ENCODE results near the gene ESPNL.
A peak's percentile ranks its signal among the peaks of the same experiment; 100 is the strongest.

Gene ESPNL

DNA sequence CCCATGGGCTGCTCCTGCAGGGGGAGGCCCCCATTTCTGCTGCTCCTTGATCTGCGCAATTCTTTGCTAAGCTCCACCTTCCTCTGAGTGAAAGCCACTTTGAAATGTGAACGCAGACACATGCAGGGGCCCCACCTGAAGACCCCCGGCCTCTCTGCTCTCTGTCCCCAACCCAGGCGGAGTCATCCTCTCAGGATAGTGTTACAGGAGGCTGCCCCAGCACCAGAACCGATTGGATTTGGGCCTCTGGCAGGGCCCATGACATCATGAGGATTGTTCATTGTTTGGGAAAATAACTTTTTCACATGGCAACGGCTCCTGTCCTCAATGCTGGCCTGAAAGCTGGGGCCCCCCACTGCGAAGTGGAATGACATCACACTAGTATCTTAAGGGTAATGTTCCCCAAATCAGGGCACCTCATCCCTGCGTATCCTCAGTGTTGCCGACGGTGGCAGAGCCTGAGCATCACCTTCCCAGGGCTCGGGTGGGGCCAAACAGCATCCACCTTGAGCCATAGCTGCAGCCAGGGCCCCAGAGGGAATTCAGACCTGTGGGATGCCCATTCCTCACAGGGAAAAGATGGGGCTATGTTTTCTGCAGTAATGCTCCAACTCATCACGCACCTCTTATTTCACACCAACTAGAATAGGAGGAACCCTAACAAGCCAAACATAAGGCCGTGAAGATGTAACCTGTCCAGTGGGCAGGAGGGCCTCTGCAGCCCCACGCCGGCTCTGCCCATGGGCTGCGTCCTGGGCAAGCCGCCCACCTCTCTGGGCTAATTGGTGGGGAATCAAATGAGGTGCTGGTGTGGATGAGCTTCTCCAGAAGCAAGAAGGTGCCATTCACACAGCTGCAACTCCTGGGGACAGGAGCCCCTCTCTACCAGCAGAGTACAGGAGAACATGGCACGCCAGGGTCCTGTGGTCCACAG is 55.9 kb downstream of the ESPNL start:
- H3K27ac ChIP-seq: peak overlapping the region; percentile 17; the same call in 1 of the 2 replicates
- TF ChIP-seq, protein P1, sequence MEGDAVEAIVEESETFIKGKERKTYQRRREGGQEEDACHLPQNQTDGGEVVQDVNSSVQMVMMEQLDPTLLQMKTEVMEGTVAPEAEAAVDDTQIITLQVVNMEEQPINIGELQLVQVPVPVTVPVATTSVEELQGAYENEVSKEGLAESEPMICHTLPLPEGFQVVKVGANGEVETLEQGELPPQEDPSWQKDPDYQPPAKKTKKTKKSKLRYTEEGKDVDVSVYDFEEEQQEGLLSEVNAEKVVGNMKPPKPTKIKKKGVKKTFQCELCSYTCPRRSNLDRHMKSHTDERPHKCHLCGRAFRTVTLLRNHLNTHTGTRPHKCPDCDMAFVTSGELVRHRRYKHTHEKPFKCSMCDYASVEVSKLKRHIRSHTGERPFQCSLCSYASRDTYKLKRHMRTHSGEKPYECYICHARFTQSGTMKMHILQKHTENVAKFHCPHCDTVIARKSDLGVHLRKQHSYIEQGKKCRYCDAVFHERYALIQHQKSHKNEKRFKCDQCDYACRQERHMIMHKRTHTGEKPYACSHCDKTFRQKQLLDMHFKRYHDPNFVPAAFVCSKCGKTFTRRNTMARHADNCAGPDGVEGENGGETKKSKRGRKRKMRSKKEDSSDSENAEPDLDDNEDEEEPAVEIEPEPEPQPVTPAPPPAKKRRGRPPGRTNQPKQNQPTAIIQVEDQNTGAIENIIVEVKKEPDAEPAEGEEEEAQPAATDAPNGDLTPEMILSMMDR (IDR thresholded peaks at IDR 0.05; ENCODE audit: low read depth, low read length): no peak
- peaks cover 2% of the 10 kb centered on the region for H3K9me3 ChIP-seq (ENCODE audit: severe bottlenecking)
- H3K4me3 ChIP-seq (ENCODE audit: low read depth, low read length): no peak overlapping the region
- DNase-seq: no peak
- H3K36me3 ChIP-seq: no peaks in the 10 kb centered on the region
- no peaks in the 10 kb centered on the region for H3K27me3 ChIP-seq (ENCODE audit: insufficient read depth, low read depth, severe bottlenecking)

DNA sequence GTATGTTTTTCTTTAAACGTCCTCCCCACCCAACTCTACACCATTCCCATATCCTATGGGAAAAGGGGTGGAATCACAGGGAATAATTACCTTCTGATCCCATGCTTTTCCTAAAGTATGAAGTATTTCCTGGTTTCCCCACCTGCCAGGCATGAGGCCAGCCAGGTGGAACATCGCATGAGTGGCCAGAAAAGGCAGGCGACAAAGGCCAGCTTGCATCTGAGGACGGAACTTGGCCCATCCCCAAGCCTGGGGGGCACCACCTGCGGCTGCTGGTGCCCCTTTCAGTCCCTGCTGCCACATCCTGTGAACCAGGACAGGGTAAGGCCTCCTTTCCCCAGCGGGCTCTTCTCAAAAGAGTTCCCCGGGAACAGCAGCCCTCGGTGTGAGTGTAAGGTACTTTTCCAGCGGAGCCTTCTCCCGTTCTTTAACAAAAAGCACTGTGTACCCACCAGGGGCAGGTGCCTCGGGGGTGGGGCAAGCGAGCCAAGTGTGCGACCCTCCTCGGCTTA is 57.4 kb downstream of the ESPNL start:
- DNase-seq: no peak
- Histone ChIP-seq H3K27ac (no peak overlapping the region), H3K9me3 (ENCODE audit: severe bottlenecking) (peaks cover 2% of the 10 kb centered on the region), H3K27me3 (ENCODE audit: insufficient read depth, low read depth, severe bottlenecking) (no peaks in the 10 kb centered on the region), H3K36me3 (no peaks in the 10 kb centered on the region), H3K4me3 (ENCODE audit: low read depth, low read length) (no peak overlapping the region)
- TF ChIP-seq, protein P1 (IDR thresholded peaks at IDR 0.05; ENCODE audit: low read depth, low read length): no peak

DNA sequence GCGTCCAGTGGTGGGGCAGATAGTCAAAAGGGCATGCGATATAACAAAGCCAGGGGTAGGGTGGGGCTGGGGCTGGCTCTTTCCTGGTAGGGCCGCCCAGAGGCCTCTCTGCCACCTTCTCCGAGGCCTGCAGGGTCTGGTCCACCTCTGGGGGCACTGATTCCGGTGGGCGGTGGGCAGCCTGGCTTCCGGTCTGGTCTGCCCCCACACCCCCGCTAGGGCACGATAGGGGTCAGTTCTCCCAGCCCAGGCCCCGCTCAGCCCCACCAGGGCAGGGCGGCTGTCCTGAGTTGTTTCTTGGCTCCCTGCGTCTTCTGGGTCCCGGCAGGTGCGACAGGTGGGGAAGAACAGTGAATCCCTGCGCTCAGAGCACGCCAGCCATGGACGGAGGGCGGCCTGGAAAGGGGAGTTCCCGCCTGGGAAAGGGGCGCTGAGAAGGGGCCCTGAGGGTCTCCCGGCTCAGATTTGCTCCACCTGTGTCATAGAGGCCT is 57.9 kb downstream of the ESPNL start:
- Histone ChIP-seq H3K27me3 (ENCODE audit: insufficient read depth, low read depth, severe bottlenecking) (no peaks in the 10 kb centered on the region), H3K27ac (no peak overlapping the region), H3K36me3 (no peaks in the 10 kb centered on the region), H3K4me3 (ENCODE audit: low read depth, low read length) (no peak overlapping the region), H3K9me3 (ENCODE audit: severe bottlenecking) (peaks cover 2% of the 10 kb centered on the region)
- TF ChIP-seq, protein P1 (IDR thresholded peaks at IDR 0.05; ENCODE audit: low read depth, low read length): no peak
- DNase-seq: no peak

DNA sequence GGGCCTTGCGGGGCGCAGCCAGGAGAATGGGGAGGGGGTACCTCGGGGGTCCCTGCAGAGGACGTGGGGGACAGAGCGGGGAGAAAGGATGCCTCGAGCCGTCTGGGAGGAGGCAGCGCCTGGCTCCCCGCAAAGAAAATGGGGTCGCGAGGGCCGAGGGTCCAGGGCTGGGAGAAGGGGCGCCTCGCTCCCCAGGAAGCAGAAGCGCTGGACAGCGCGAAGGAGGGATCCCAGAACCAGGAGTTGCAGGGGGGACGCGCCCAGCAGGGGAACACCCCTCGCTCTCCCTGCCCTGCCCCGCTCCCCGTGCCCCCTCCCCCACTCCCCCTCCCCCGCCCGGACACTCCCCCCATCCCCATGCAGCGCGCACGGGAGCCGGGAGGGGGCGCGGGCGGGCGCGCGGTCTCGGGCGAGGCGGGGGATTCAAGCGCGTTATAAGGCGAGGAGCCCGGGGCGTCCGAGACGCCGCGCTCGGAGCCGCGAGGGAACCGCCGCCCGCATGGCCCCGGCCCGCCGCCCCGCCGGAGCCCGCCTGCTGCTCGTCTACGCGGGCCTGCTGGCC is 58.5 kb downstream of the ESPNL start, which contains the start of gene ERFE:
ERFE (plus strand) TSS at position 462 of the 562 bp plus-strand sequence; CDS start at position 500, 38 bp downstream.
- no peaks in the 10 kb centered on the region for H3K27me3 ChIP-seq (ENCODE audit: insufficient read depth, low read depth, severe bottlenecking)
- H3K36me3 ChIP-seq: no peaks in the 10 kb centered on the region
- TF ChIP-seq, protein P1 (IDR thresholded peaks at IDR 0.05; ENCODE audit: low read depth, low read length): peak; percentile 50
- H3K9me3 ChIP-seq (ENCODE audit: severe bottlenecking): peaks cover 2% of the 10 kb centered on the region
- DNase-seq: peak; percentile 61
- H3K4me3 ChIP-seq (ENCODE audit: low read depth, low read length): peak within 1 kb of the TSS; percentile 53
- peak within 1 kb of the TSS; percentile 49; the same call in 1 of the 2 replicates for H3K27ac ChIP-seq

DNA sequence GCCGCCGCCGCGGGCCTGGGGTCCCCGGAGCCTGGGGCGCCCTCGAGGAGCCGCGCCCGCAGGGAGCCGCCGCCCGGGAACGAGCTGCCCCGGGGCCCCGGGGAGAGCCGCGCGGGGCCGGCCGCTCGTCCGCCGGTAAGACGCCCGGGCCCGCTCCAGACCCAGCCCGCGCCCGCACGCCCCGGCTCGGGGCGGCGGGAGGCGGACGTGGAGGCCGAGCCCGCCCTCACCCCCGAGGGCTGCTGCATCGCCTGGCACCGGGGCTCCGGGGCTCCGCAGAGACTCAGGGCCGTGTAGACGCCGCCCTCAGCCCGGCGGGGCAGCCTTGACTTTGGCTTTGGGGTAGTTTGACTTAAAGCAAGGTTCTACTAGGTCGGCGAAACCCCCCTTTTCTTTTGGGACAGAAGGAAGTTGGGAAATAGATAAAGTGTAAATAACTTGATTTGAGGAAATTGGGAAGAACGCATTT is 59.0 kb downstream of the ESPNL start:
- no peaks in the 10 kb centered on the region for H3K36me3 ChIP-seq
- H3K9me3 ChIP-seq (ENCODE audit: severe bottlenecking): peaks cover under 1% of the 10 kb centered on the region
- H3K4me3 ChIP-seq (ENCODE audit: low read depth, low read length): peak overlapping the region; percentile 53
- no peak for DNase-seq
- peak overlapping the region; percentile 49; the same call in 1 of the 2 replicates for H3K27ac ChIP-seq
- TF ChIP-seq, protein P1 (IDR thresholded peaks at IDR 0.05; ENCODE audit: low read depth, low read length): no peak
- no peaks in the 10 kb centered on the region for H3K27me3 ChIP-seq (ENCODE audit: insufficient read depth, low read depth, severe bottlenecking)

Data from WERI-Rb-1 (cell line).